HEK293T (cell line): ENCODE measurements around the gene TRPC1.
A peak's percentile ranks its signal among the peaks of the same experiment; 100 is the strongest.

Source experiments
- CTCF ChIA-PET: fragments of 350-600 bp; formaldehyde crosslinking; extraction: SDS; loops from one replicate; lab custom pipeline; 2021; ENCODE audit warnings: antibody characterized with exemption, inconsistent platforms; lab: Yijun Ruan, JAX
- POLR2A ChIA-PET: fragments of 350-600 bp; formaldehyde crosslinking; extraction: SDS; loops from one replicate; lab custom pipeline; 2020; ENCODE audit warnings: antibody characterized with exemption, inconsistent platforms; lab: Yijun Ruan, JAX
- DNase-seq: peaks from one replicate; pipeline ENCODE4 v3.0.0; 2012; ENCODE audit warnings: mixed read lengths; ENCODE audit errors: extremely low spot score
- ARNT ChIP-seq: fragments of 450-650 bp; IDR thresholded peaks from 2 replicates; pipeline ENCODE4 v1.6.1; 2017; ENCODE audit warnings: mild to moderate bottlenecking
- BHLHE40 ChIP-seq: fragments of 450-650 bp; IDR thresholded peaks from 2 replicates; pipeline ENCODE4 v1.6.1; 2016; ENCODE audit warnings: mild to moderate bottlenecking, moderate library complexity, borderline replicate concordance
- CTBP1 ChIP-seq: fragments of 450-650 bp; IDR thresholded peaks from 2 replicates; pipeline ENCODE4 v1.6.1; 2016; ENCODE audit warnings: borderline replicate concordance
- ELF4 ChIP-seq: fragments of 450-650 bp; IDR thresholded peaks from 2 replicates; pipeline ENCODE4 v1.6.1; 2017; ENCODE audit warnings: antibody characterized with exemption
- FOXA1 ChIP-seq: fragments of 450-650 bp; IDR thresholded peaks from 2 replicates; pipeline ENCODE4 v1.6.1; 2016; ENCODE audit warnings: mild to moderate bottlenecking
- FOXK2 ChIP-seq: fragments of 450-650 bp; IDR thresholded peaks from 2 replicates; pipeline ENCODE4 v1.6.1; 2016; ENCODE audit warnings: mild to moderate bottlenecking
- FOXM1 ChIP-seq: fragments of 450-650 bp; IDR thresholded peaks from 2 replicates; pipeline ENCODE4 v1.6.1; 2017; ENCODE audit warnings: mild to moderate bottlenecking, borderline replicate concordance
- HDGF ChIP-seq: fragments of 450-650 bp; IDR thresholded peaks from 2 replicates; pipeline ENCODE4 v1.6.1; 2017; ENCODE audit warnings: antibody characterized with exemption, borderline replicate concordance
- L3MBTL2 ChIP-seq: fragments of 450-650 bp; conservative IDR thresholded peaks from 2 replicates; pipeline ENCODE4 v1.6.1; 2016; ENCODE audit warnings: mild to moderate bottlenecking
- LEF1 ChIP-seq: fragments of 450-650 bp; IDR thresholded peaks from 2 replicates; pipeline ENCODE4 v1.6.1; 2017; ENCODE audit warnings: mild to moderate bottlenecking, borderline replicate concordance
- NFRKB ChIP-seq: fragments of 450-650 bp; IDR thresholded peaks from 2 replicates; pipeline ENCODE4 v1.6.1; 2016; ENCODE audit warnings: mild to moderate bottlenecking, moderate library complexity
- PKNOX1 ChIP-seq: fragments of 450-650 bp; IDR thresholded peaks from 2 replicates; pipeline ENCODE4 v1.6.1; 2016
- SP1 ChIP-seq: fragments of 450-650 bp; IDR thresholded peaks from 2 replicates; pipeline ENCODE4 v1.6.1; 2017
- SUZ12 ChIP-seq: fragments of 450-650 bp; IDR thresholded peaks from 2 replicates; pipeline ENCODE4 v1.6.1; 2016; ENCODE audit warnings: mild to moderate bottlenecking
- TARDBP ChIP-seq: fragments of 450-650 bp; IDR thresholded peaks from 2 replicates; pipeline ENCODE4 v1.6.1; 2016
- ZNF384 ChIP-seq: fragments of 450-650 bp; IDR thresholded peaks from 2 replicates; pipeline ENCODE4 v1.6.1; 2016

Gene TRPC1

GRCh38 chr3:142849148-142849547, 125.3 kb downstream of the TRPC1 start:
- ChIA-PET POLR2A (no interaction called here), CTCF (interaction anchor here (0.8 kb wide), 1 partner anchor 350 kb away, joined by 5 read pairs; no protein-coding TSS in a partner anchor)
- TF ChIP-seq SUZ12: no peak
- no peak for TF ChIP-seq FOXA1
- TF ChIP-seq LEF1: no peak
- TF ChIP-seq ZNF384: no peak
- no peak for TF ChIP-seq ELF4
- TF ChIP-seq FOXK2: no peak
- no peak for TF ChIP-seq ARNT
- no peak for TF ChIP-seq CTBP1
- no peak for TF ChIP-seq NFRKB
- no peak for TF ChIP-seq BHLHE40
- no peak for TF ChIP-seq SP1
- no peak for TF ChIP-seq L3MBTL2
- TF ChIP-seq TARDBP: no peak
- TF ChIP-seq HDGF: no peak
- TF ChIP-seq FOXM1: no peak
- no peak for TF ChIP-seq PKNOX1
- DNase-seq: no peak

GRCh38 chr3:142850395-142851023, 126.7 kb downstream of the TRPC1 start:
- no peak for DNase-seq
- TF ChIP-seq FOXM1 (no peak), PKNOX1 (no peak), NFRKB (no peak), TARDBP (no peak)
- CTCF ChIA-PET: interaction anchor here (0.6 to 1.3 kb wide), 2 partner anchors 21 to 268 kb away, joined by 3 read pairs; no protein-coding TSS in a partner anchor
- POLR2A ChIA-PET: no interaction called here

GRCh38 chr3:142852009-142852408, 128.2 kb downstream of the TRPC1 start:
- ChIA-PET POLR2A (no interaction called here), CTCF (no interaction called here)
- TF ChIP-seq FOXM1 (no peak), HDGF (no peak), SP1 (no peak), FOXA1 (no peak), SUZ12 (no peak), FOXK2 (no peak), LEF1 (no peak), BHLHE40 (no peak)
- no peak for DNase-seq

- POLR2A ChIA-PET: interaction anchor here (1.3 kb wide), 1 partner anchor 35 kb away, joined by 4 read pairs; no protein-coding TSS in a partner anchor
- TF ChIP-seq FOXA1: no peak
- TF ChIP-seq SUZ12: no peak
- no peak for TF ChIP-seq FOXM1
- TF ChIP-seq LEF1: no peak
- TF ChIP-seq TARDBP: no peak
- no peak for TF ChIP-seq PKNOX1
- no peak for TF ChIP-seq SP1
- no peak for TF ChIP-seq ARNT
- TF ChIP-seq ELF4: no peak
- TF ChIP-seq HDGF: no peak
- no peak for TF ChIP-seq CTBP1
- TF ChIP-seq NFRKB: no peak
- no peak for TF ChIP-seq L3MBTL2
- no peak for TF ChIP-seq BHLHE40
- no peak for TF ChIP-seq FOXK2
- no peak for TF ChIP-seq ZNF384
- DNase-seq: no peak
- CTCF ChIA-PET: interaction anchor here (0.6 to 0.7 kb wide), 2 partner anchors 13 to 136 kb away, joined by 4 to 7 read pairs; no protein-coding TSS in a partner anchor
These were observed 129.7 kb downstream of the TRPC1 start for GRCh38 chr3:142853270-142854168.

GRCh38 chr3:142857056-142857455, 133.2 kb downstream of the TRPC1 start:
- ChIA-PET CTCF (interaction anchor here (0.6 to 1.6 kb wide), 3 partner anchors 28 to 1859 kb away, joined by 3 to 4 read pairs (median 3); no protein-coding TSS in a partner anchor), POLR2A (interaction anchor here (1.2 kb wide), 1 partner anchor 31 kb away, joined by 3 read pairs; no protein-coding TSS in a partner anchor)
- peak; percentile 63 for DNase-seq
- TF ChIP-seq ARNT (no peak), PKNOX1 (no peak), L3MBTL2 (no peak), FOXK2 (no peak), FOXM1 (no peak), HDGF (no peak), CTBP1 (no peak), FOXA1 (no peak), LEF1 (no peak), SP1 (no peak), ZNF384 (no peak), BHLHE40 (no peak), TARDBP (no peak), SUZ12 (no peak), ELF4 (no peak), NFRKB (no peak)
